A673 (cell line): ENCODE measurements around the gene NHLRC2. TPM values are rescaled to one million over a fixed set of nuclear protein-coding genes. Genes with fewer than 3 reads are reported as not detected.

Experiments used
- BruUV-seq: library from RNA; stranded (reverse); fragments of 400-500 nt; replicated peaks from 2 replicates; lab custom pipeline; 2021; lab: Mats Ljungman, UMichigan
- CTCF ChIA-PET: fragments of 300-600 bp; sonication (Branson Sonifier 250); formaldehyde crosslinking; loops from one replicate; lab custom pipeline; 2022; ENCODE audit warnings: antibody characterized with exemption; lab: Charles Lee
- POLR2A ChIA-PET: fragments of 300-600 bp; sonication (Branson Sonifier 250); formaldehyde crosslinking; loops from one replicate; lab custom pipeline; 2022; ENCODE audit warnings: antibody characterized with exemption; ENCODE audit not compliant: low non-redundant PET; lab: Charles Lee
- DNase-seq: peaks from one replicate; pipeline ENCODE4 v3.0.0-alpha.2; 2015; ENCODE audit warnings: low spot score
- H3K27ac ChIP-seq: fragments of 200-600 bp; sonication (generic); 2 replicates; pipeline ENCODE4 v1.5.1; 2016; ENCODE audit warnings: mixed run types, low read depth, mild to moderate bottlenecking, mixed read lengths, antibody characterized with exemption, low read length; ENCODE audit not compliant: poor library complexity, severe bottlenecking
- H3K27me3 ChIP-seq: fragments of 200-600 bp; sonication (generic); replicated peaks from 2 replicates; pipeline ENCODE4 v1.6.1; 2017; ENCODE audit warnings: mixed run types, low read depth, mild to moderate bottlenecking, mixed read lengths, antibody characterized with exemption, low read length; ENCODE audit not compliant: insufficient read depth, poor library complexity
- H3K36me3 ChIP-seq: fragments of 200-600 bp; sonication (generic); 2 replicates; pipeline ENCODE4 v1.6.1; 2016; ENCODE audit warnings: mixed run types, mild to moderate bottlenecking, mixed read lengths, antibody characterized with exemption, low read length; ENCODE audit not compliant: insufficient read depth, poor library complexity, severe bottlenecking
- H3K4me1 ChIP-seq: fragments of 200-600 bp; sonication (generic); 2 replicates; pipeline ENCODE4 v1.6.1; 2017; ENCODE audit warnings: mixed run types, mild to moderate bottlenecking, mixed read lengths, antibody characterized with exemption, low read length; ENCODE audit not compliant: insufficient read depth, poor library complexity, severe bottlenecking
- H3K4me3 ChIP-seq: fragments of 200-600 bp; sonication (generic); 2 replicates; pipeline ENCODE4 v1.5.1; 2016; ENCODE audit warnings: low read depth, mixed run types, mild to moderate bottlenecking, mixed read lengths, low read length; ENCODE audit not compliant: poor library complexity, severe bottlenecking
- H3K9me3 ChIP-seq: fragments of 200-600 bp; sonication (generic); 2 replicates; pipeline ENCODE4 v1.6.1; 2016; ENCODE audit warnings: mixed run types, low read depth, mild to moderate bottlenecking, mixed read lengths, antibody characterized with exemption, low read length; ENCODE audit not compliant: poor library complexity, severe bottlenecking
- EZH2 ChIP-seq: fragments of 200-600 bp; sonication (generic); IDR thresholded peaks from 2 replicates; pipeline ENCODE4 v1.6.1; 2017; ENCODE audit warnings: borderline replicate concordance, low read depth, mild to moderate bottlenecking, mixed read lengths, antibody characterized with exemption, low read length; ENCODE audit not compliant: poor library complexity, severe bottlenecking
- intact Hi-C: fragments of 100-400 bp; cut with micrococcal nuclease; formaldehyde crosslinking; loops from one replicate; pipeline ENCODE4 v1.10.0; 2022; ENCODE audit not compliant: unreplicated experiment
- total RNA-seq: library from RNA; stranded (reverse); gene quantifications from 2 replicates; pipeline ENCODE4 v1.2.3, GENCODE V29; 2021
- TF ChIP-seq, protein P1 (sequence below): fragments of 300-800, 200-600 bp; sonication (generic); conservative IDR thresholded peaks from 2 replicates; pipeline ENCODE4 v1.5.1; 2017; ENCODE audit warnings: low read depth, mild to moderate bottlenecking, antibody characterized with exemption, low read length, moderate library complexity, mixed read lengths

Gene NHLRC2
- total RNA-seq, 1 experiment from 2014 or later: 49.7 TPM

DNA sequence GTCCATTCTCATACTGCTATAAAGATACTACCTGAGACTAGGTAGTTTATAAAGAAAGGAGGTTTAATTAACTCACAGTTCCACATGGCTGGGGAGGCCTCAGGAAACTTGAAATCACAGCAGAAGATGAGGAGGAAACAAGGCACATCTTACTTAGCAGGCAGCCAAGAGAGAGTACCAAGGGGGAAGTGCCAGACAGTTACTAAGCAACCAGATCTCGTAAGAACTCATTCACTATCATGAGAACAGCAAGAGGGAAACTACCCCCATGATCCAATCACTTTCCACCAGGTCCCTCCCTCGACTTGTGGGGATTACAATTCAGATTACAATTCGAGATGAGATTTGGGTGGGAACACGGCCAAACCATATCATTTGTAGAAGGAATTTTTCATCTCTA, 36.3 kb downstream of the NHLRC2 start:
- H3K27ac ChIP-seq: no peak overlapping the region
- POLR2A ChIA-PET: no interaction called here
- no peaks in the 10 kb centered on the region for H3K27me3 ChIP-seq
- intact Hi-C loops: no loop called here
- BruUV-seq: no TSS peak
- H3K36me3 ChIP-seq: peaks cover 42% of the 10 kb centered on the region
- peaks cover 9% of the 10 kb centered on the region for H3K4me1 ChIP-seq
- peaks cover 17% of the 10 kb centered on the region for H3K9me3 ChIP-seq
- H3K4me3 ChIP-seq: no peak overlapping the region
- CTCF ChIA-PET: no interaction called here
- DNase-seq: peak; percentile 24
- TF ChIP-seq EZH2: no peak
- TF ChIP-seq, protein P1, sequence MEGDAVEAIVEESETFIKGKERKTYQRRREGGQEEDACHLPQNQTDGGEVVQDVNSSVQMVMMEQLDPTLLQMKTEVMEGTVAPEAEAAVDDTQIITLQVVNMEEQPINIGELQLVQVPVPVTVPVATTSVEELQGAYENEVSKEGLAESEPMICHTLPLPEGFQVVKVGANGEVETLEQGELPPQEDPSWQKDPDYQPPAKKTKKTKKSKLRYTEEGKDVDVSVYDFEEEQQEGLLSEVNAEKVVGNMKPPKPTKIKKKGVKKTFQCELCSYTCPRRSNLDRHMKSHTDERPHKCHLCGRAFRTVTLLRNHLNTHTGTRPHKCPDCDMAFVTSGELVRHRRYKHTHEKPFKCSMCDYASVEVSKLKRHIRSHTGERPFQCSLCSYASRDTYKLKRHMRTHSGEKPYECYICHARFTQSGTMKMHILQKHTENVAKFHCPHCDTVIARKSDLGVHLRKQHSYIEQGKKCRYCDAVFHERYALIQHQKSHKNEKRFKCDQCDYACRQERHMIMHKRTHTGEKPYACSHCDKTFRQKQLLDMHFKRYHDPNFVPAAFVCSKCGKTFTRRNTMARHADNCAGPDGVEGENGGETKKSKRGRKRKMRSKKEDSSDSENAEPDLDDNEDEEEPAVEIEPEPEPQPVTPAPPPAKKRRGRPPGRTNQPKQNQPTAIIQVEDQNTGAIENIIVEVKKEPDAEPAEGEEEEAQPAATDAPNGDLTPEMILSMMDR: no peak

DNA sequence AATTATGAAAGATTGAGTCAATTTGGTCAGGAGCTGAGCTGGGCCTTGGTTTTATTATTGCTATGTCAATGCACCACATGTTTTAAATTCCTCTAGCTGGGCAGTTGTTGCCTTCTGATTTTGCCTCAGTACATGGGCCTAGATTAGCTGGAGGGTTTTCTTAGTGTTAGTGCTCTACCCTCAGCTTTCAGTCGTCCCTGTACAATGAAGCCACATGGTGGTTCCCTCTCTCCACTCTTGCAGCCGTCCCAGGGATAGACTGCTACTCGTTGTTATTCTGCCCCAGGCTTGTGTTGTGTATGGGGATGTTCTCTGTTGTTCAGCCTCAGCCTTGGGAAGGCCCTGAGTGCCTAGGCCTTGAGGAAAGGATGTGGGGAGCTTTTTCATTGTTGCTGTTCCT, 37.0 kb downstream of the NHLRC2 start:
- no peaks in the 10 kb centered on the region for H3K27me3 ChIP-seq
- H3K9me3 ChIP-seq: peaks cover 11% of the 10 kb centered on the region
- CTCF ChIA-PET: no interaction called here
- peaks cover 35% of the 10 kb centered on the region for H3K36me3 ChIP-seq
- H3K4me3 ChIP-seq: no peak overlapping the region
- BruUV-seq: no TSS peak
- TF ChIP-seq, protein P1: 0 out of 2 replicates have a peak, but pooled peaks have one; percentile 28
- TF ChIP-seq EZH2: no peak
- no peak overlapping the region for H3K27ac ChIP-seq
- DNase-seq: peak; percentile 56
- peaks cover 9% of the 10 kb centered on the region for H3K4me1 ChIP-seq
- intact Hi-C loops: no loop called here
- POLR2A ChIA-PET: no interaction called here

DNA sequence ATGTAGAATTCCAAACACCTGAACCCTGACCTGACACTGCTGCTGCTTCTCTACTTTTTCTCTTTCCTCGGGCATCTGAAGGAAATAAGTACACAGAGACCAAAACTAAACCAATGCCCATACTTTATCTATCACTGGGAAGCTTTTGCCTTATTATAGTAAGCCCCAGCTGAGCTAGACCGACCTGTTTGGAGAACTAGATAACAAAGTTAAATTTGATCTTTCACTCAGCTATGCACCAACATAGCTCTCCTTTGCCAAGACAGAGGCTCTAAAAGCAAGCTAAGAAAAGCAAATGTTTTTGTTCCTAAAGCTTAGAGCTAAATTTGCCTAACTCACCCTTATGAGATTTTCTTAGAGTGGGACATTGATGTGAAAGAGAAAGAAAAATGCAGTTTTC, 39.1 kb downstream of the NHLRC2 start:
- intact Hi-C loops: no loop called here

More for the DNA sequence above, 39.1 kb downstream of the NHLRC2 start:
- Histone ChIP-seq H3K36me3 (peaks cover 15% of the 10 kb centered on the region), H3K4me1 (peaks cover 25% of the 10 kb centered on the region), H3K4me3 (no peak overlapping the region), H3K9me3 (peaks cover 11% of the 10 kb centered on the region), H3K27me3 (no peaks in the 10 kb centered on the region), H3K27ac (no peak overlapping the region)
- ChIA-PET CTCF (no interaction called here), POLR2A (interaction anchor here (0.6 kb wide), 1 partner anchor 182 kb away, joined by 3 read pairs; no protein-coding TSS in a partner anchor)
- TF ChIP-seq, protein P1: no peak
- no peak for TF ChIP-seq EZH2
- DNase-seq: no peak
- no TSS peak for BruUV-seq
